Astrocyte of the cerebellum (primary cell): Measurements from ENCODE around the gene ANTKMT.
A peak's percentile ranks its signal among the peaks of the same experiment; 100 is the strongest.
"Not testable (repeated sequence)": the region's sequence is repeated elsewhere in the genome, so short reads cannot be mapped to it uniquely, and the experiment has no call there.

Source experiments
- DNase-seq: peaks from one replicate; pipeline ENCODE4 v3.0.0-alpha.2; 2011; ENCODE audit warnings: low read depth
- H3K4me3 ChIP-seq: 2 replicates; pipeline ENCODE4 v1.5.1; 2011; ENCODE audit warnings: mild to moderate bottlenecking, low read depth, low read length, moderate library complexity
- in situ Hi-C: cut with HindIII; loops from 2 replicates; pipeline ENCODE4 v1.10.0; 2017; ENCODE audit warnings: low sequenced_read_pairs
- TF ChIP-seq, protein P1 (sequence below): IDR thresholded peaks from 2 replicates; pipeline ENCODE4 v1.5.1; 2012; ENCODE audit warnings: low read length, low read depth, moderate library complexity, mild to moderate bottlenecking; ENCODE audit errors: missing control alignments

ANTKMT gene

DNA sequence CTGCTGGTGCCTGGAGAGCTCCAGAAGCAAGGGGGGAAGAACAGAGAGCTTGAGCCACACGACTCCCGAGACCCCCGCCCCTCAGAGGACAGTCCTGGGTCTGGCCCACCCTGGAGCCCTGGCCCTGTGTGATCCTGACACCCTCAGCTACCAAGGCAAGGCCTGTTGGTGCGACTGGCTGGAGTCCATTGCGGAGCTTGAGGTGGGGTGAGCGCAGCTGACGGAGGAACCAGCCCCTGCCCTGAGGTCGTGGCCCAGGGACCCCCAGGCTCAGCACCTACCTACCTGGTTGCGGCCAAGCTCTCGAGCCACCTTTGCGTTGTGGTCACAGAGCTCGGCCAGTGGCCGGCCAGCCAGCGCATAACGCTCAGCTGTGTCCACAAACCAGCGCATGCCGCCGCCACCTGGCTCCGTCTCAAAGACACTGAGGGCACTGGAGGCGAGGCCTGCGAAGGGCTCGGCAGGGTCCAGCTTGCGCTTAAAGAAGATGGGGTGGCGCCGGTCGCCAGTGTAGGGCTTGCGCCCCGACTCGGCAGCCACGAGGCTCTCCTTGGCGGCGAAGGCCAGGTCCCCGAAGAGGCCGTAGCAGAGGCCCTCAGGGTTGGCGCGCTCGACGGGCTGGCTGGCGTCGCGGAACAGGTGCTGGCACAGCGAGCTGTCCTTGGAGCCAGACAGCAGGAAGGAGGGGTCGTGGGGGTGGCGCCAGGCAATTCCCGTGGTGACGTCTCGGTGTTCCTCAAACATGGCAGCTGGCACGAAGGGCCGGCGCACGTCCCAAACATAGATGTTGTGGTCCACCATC is 34.3 kb upstream of the ANTKMT start:
- TF ChIP-seq, protein P1, sequence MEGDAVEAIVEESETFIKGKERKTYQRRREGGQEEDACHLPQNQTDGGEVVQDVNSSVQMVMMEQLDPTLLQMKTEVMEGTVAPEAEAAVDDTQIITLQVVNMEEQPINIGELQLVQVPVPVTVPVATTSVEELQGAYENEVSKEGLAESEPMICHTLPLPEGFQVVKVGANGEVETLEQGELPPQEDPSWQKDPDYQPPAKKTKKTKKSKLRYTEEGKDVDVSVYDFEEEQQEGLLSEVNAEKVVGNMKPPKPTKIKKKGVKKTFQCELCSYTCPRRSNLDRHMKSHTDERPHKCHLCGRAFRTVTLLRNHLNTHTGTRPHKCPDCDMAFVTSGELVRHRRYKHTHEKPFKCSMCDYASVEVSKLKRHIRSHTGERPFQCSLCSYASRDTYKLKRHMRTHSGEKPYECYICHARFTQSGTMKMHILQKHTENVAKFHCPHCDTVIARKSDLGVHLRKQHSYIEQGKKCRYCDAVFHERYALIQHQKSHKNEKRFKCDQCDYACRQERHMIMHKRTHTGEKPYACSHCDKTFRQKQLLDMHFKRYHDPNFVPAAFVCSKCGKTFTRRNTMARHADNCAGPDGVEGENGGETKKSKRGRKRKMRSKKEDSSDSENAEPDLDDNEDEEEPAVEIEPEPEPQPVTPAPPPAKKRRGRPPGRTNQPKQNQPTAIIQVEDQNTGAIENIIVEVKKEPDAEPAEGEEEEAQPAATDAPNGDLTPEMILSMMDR: no peak
- no peak overlapping the region for H3K4me3 ChIP-seq
- no peak for DNase-seq
- in situ Hi-C loops: no loop called here

DNA sequence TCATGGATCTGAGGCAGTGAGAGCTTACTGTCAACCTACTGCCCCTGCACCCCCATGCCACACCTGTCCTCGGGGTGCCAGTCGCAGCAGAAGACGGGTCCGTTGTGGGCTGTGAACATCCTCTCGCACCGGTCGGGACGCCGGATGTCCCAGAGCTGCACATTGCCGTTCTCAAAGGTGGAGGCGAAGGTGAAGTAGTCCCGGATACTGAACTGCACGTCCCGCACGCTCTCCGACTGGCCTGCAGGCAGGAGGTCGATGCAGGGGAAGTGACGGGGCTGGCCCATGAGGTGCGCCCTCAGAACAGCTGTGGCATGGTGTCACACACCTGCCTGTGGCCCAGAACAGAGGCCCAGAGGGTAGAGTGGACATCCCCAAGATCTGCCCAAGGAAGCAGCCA is 33.4 kb upstream of the ANTKMT start:
- in situ Hi-C loops: no loop called here
- TF ChIP-seq, protein P1: no peak

DNA sequence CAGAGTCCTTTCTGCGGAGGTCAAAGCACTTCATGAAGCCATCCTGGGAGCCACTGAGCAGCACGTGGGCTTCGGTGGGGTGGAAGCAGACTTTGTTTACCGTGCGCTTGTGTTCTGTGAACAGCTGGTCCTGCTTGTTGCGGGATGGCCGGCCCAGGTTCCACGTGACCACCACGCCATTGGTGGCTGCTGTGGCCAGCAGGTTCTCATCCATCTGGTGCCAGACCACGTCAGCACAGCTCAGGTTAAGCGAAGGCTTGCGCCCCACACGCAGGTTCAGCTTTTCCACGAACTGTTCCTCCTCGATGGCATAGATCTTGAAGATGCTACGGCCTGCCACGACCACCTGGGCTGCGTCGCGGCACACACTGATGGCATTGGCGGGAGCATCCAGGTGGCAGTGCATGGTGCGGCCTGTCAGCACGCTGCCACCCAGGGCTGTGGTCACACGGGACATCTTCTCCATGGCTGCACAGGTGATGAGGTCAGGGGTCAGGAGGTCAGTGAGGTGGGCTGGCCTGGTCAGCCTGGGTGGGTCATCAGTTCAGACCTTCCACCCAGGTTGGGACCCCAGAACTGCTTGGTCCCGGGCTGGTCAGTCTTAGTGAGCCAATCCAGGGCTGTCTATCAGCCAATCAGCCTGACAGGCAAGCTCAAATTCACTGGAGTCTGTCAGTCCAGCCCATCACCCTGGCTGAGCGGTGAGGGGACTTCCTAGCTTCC is 31.6 kb upstream of the ANTKMT start:
- TF ChIP-seq, protein P1: no peak

More for the DNA sequence above, 33.4 kb upstream of the ANTKMT start:
- DNase-seq: no peak
- no peak overlapping the region for H3K4me3 ChIP-seq

DNA sequence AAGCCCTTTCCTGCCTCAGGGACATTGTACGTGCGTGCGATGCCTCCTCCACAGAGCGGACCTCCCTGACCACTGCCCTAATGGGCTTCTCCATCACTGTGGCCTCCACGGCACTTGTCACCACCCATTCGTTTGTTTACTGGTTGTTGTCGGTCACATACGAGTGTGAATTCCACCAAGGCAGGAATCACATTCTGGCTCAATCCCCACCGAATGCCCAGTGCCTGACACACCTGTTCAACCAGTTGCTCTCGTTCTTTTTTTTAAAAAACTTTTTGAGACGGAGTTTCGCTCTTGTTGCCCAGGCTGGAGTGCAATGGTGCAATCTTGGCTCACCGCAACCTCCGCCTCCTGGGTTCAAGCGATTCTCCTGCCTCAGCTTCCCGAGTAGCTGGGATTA is 29.7 kb upstream of the ANTKMT start:
- DNase-seq, H3K4me3 ChIP-seq, in situ Hi-C loops: not testable (repeated sequence)

More for the DNA sequence above, 31.6 kb upstream of the ANTKMT start:
- in situ Hi-C loops: no loop called here
- DNase-seq: no peak
- peak overlapping the region; percentile 87 for H3K4me3 ChIP-seq

DNA sequence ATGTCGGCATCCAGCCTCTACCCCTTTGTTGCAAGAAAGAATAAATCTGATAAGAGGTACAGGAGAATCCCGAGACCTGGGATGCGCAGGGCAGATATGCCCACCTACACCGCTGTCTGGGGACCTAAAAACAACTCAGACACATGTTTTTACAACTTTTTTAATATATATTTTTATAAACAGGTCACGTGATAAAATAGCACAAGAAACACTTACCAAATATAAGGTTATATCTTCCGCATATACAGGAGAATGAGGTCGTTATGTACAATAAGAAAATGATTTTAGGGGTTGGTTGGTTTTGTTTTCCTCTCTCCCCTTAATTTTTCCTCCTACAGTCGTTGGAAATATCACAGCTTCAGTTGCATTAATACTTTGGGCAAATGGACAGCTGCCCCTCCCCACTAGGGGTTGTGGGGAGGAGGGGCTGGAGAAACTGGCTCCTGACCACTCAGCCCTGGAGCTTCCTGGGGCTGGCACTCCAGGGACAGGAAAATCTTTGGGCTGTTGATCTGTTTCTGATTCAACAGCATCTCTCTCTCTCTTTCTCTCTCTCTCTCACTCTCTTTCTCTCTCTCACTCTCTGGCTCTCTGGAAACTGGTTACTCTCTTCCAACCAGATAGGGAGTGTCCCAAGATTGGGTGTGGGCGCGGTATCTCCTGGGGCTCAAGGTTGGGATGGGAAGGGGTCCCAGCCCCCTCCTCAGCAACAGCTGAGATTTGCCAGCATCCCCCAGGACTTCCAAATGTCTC is 28.4 kb upstream of the ANTKMT start:
- in situ Hi-C loops: no loop called here
- H3K4me3 ChIP-seq: no peak overlapping the region
- TF ChIP-seq, protein P1: no peak
- DNase-seq: no peak

DNA sequence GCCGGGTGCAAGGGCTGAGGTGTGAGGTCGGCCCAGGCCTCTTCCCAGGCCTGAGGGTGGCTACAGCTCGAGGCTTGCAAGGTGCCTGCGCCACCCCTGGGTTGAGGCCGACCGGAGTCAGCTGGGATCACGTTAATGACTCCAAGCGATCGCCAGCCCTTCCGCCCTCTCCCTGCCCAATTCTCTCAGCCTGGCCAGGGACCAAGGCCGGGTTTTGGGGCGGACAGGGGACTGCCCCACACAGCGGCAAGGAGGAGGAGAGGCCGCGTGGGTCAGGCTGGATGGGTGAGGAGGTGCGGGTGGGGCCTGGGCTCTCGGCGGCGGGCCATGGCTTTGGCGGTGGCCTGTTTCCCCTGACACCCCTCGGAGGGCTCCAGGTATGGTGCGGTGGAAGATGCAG is 27.6 kb upstream of the ANTKMT start:
- no peak for DNase-seq
- in situ Hi-C loops: no loop called here

More for the DNA sequence above, 27.6 kb upstream of the ANTKMT start:
- no peak overlapping the region for H3K4me3 ChIP-seq
- TF ChIP-seq, protein P1: no peak
